H1 (cell line): Measurements from ENCODE around the gene ACACB.

Experiments used
- CTCF ChIP-seq, 3 experiments: IDR thresholded peaks; 1 replicate in 2 of 3; 2 replicates in 1 of 3; pipeline versions ENCODE4 v1.5.1 to v1.6.1; 2011; ENCODE audit warnings: low read length in 3 of 3, mild to moderate bottlenecking in 3 of 3, inconsistent platforms in 2 of 3, low read depth in 1 of 3, moderate library complexity in 1 of 3; ENCODE audit not compliant: insufficient read depth in 1 of 3; ENCODE audit errors: control extremely low read depth in 1 of 3
- EGR1 ChIP-seq: IDR thresholded peaks from 2 replicates; pipeline ENCODE4 v1.6.1; 2011; ENCODE audit warnings: low read depth, low read length, borderline replicate concordance
- EP300 ChIP-seq, 2 experiments: IDR thresholded peaks; 1 replicate in 1 of 2; 2 replicates in 1 of 2; pipeline ENCODE4 v1.6.1; 2011 to 2012; ENCODE audit warnings: low read depth in 2 of 2, low read length in 2 of 2, mild to moderate bottlenecking in 2 of 2, borderline replicate concordance in 1 of 2, inconsistent platforms in 1 of 2, moderate library complexity in 1 of 2
- EZH2 ChIP-seq: fragments of 200-600 bp; sonication (generic); IDR thresholded peaks from 2 replicates; pipeline ENCODE4 v1.7.1; 2012; ENCODE audit warnings: low read depth, mild to moderate bottlenecking, moderate library complexity, low read length, inconsistent platforms; ENCODE audit not compliant: severe bottlenecking
- HDAC2 ChIP-seq, 2 experiments: fragments of 300-600 bp in 1 of 2; sonication (generic) in 1 of 2; IDR thresholded peaks; 2 replicates each; pipeline ENCODE4 v1.6.1; 2011 to 2012; ENCODE audit warnings: low read depth in 2 of 2, low read length in 2 of 2, mild to moderate bottlenecking in 2 of 2, moderate library complexity in 2 of 2, borderline replicate concordance in 1 of 2, inconsistent platforms in 1 of 2
- MAX ChIP-seq: IDR thresholded peaks from 2 replicates; pipeline ENCODE4 v1.6.1; 2012; ENCODE audit warnings: inconsistent platforms
- POLR2AphosphoS5 ChIP-seq: IDR thresholded peaks from 2 replicates; pipeline ENCODE4 v1.6.1; 2011; ENCODE audit warnings: low read depth, low read length
- RAD21 ChIP-seq, 2 experiments: IDR thresholded peaks in 1 of 2; conservative IDR thresholded peaks in 1 of 2; 2 replicates each; pipeline ENCODE4 v1.6.1; 2011; ENCODE audit warnings: low read depth in 2 of 2, low read length in 2 of 2, improper control_type of control experiment in 1 of 2, inconsistent platforms in 1 of 2, mild to moderate bottlenecking in 1 of 2, moderate library complexity in 1 of 2
- SIN3A ChIP-seq, 2 experiments: IDR thresholded peaks in 1 of 2; conservative IDR thresholded peaks in 1 of 2; 2 replicates each; pipeline ENCODE4 v1.6.1; 2011 to 2012; ENCODE audit warnings: low read length in 2 of 2, improper control_type of control experiment in 1 of 2, low read depth in 1 of 2, mild to moderate bottlenecking in 1 of 2
- SP1 ChIP-seq: IDR thresholded peaks from 2 replicates; pipeline ENCODE4 v1.6.1; 2011; ENCODE audit warnings: low read depth, low read length
- TAF1 ChIP-seq: IDR thresholded peaks from 2 replicates; pipeline ENCODE4 v1.6.1; 2011; ENCODE audit warnings: mild to moderate bottlenecking, low read depth, low read length
- TBP ChIP-seq: IDR thresholded peaks from 2 replicates; pipeline ENCODE4 v1.6.1; 2011; ENCODE audit warnings: low read depth, low read length, improper control_type of control experiment
- ZNF274 ChIP-seq: IDR thresholded peaks from 2 replicates; pipeline ENCODE4 v1.7.0; 2012; ENCODE audit warnings: low read length, borderline replicate concordance; ENCODE audit errors: extremely low read depth
- TF ChIP-seq, protein P1 (sequence below): IDR thresholded peaks from 2 replicates; pipeline ENCODE4 v1.6.1; 2011; ENCODE audit warnings: low read length, improper control_type of control experiment

DNA sequence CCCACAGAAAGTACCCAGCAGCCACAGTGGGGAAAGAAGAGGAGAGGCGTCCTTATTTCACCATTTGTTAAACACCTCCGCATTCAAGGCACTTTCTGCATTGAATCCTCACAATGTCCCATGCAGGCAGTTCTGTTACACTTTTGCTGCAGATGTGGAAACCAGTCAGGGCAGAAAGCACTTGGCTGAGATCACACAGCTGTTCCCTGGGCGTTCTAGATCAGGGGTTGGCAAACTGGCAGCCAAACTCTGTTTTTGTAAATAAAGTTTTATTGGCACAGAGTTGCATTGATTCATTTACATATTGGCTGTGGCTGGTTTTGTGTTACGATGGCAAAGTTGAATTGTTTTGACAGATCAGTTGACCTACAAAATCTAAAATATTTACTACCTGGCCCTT, 172.6 kb downstream of the ACACB start:
- TF ChIP-seq CTCF (IDR thresholded peaks at IDR 0.05; ENCODE audit: control extremely low read depth in 1 of 3, insufficient read depth in 1 of 3, low read depth in 1 of 3, low read length in 3 of 3) (no peak), POLR2AphosphoS5 (no peak), TAF1 (no peak), MAX (no peak), SP1 (no peak), EZH2 (no peak), SIN3A (conservative IDR thresholded peaks at IDR 0.05 in 1 of 2, IDR thresholded peaks at IDR 0.05 in 1 of 2; ENCODE audit: low read depth in 1 of 2, low read length in 2 of 2) (no peak), EP300 (IDR thresholded peaks at IDR 0.05; ENCODE audit: borderline replicate concordance in 1 of 2, low read depth in 2 of 2, low read length in 2 of 2) (no peak), TBP (no peak), HDAC2 (IDR thresholded peaks at IDR 0.05; ENCODE audit: borderline replicate concordance in 1 of 2, low read depth in 2 of 2, low read length in 2 of 2) (no peak), RAD21 (IDR thresholded peaks at IDR 0.05 in 1 of 2, conservative IDR thresholded peaks at IDR 0.05 in 1 of 2; ENCODE audit: low read depth in 2 of 2, low read length in 2 of 2) (no peak), ZNF274 (no peak), EGR1 (no peak)
- TF ChIP-seq, protein P1, sequence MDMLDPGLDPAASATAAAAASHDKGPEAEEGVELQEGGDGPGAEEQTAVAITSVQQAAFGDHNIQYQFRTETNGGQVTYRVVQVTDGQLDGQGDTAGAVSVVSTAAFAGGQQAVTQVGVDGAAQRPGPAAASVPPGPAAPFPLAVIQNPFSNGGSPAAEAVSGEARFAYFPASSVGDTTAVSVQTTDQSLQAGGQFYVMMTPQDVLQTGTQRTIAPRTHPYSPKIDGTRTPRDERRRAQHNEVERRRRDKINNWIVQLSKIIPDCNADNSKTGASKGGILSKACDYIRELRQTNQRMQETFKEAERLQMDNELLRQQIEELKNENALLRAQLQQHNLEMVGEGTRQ: no peak
